HFFc6 (cell line): ENCODE data around the gene ZNF710. TPM values are rescaled to one million over a fixed set of nuclear protein-coding genes. Genes with fewer than 3 reads are reported as not detected.

Experiments used
- DNase-seq: peaks from one replicate; pipeline ENCODE4 v3.0.0-alpha.2; 2018
- H3K27ac Mint-ChIP-seq: 2 replicates; pipeline ENCODE4 v1.8.0; 2020; ENCODE audit warnings: mild to moderate bottlenecking, mixed read lengths
- H3K27me3 Mint-ChIP-seq: 2 replicates; pipeline ENCODE4 v1.8.0; 2021; ENCODE audit warnings: mild to moderate bottlenecking, moderate library complexity, mixed read lengths; ENCODE audit not compliant: insufficient read depth
- H3K36me3 Mint-ChIP-seq: 2 replicates; pipeline ENCODE4 v1.8.0; 2021; ENCODE audit warnings: low read depth, mixed read lengths
- H3K4me1 Mint-ChIP-seq: 2 replicates; pipeline ENCODE4 v1.8.0; 2020; ENCODE audit warnings: low read depth, mixed read lengths
- H3K4me3 Mint-ChIP-seq: 2 replicates; pipeline ENCODE4 v1.8.0; 2020; ENCODE audit warnings: mild to moderate bottlenecking, moderate library complexity, mixed read lengths
- H3K9me3 Mint-ChIP-seq: 2 replicates; pipeline ENCODE4 v1.8.0; 2020; ENCODE audit warnings: mild to moderate bottlenecking, mixed read lengths
- total RNA-seq, 6 experiments: library from RNA; stranded (reverse); fragmentation: NEBNext Ultra II Directional; extraction: Animal tissue kit (Norgen Biotek cat#: 25700); gene quantifications; 2 replicates in 1 of 6; 3 replicates in 5 of 6; pipeline ENCODE4 v1.2.3, GENCODE V29; 2021
- TF ChIP-seq, protein P1 (sequence below): fragments of 200-600 bp; sonication (generic); IDR thresholded peaks from 2 replicates; pipeline ENCODE4 v1.5.0; 2021; ENCODE audit warnings: antibody characterized with exemption, mild to moderate bottlenecking

ZNF710 gene
- total RNA-seq, 6 experiments from 2014 or later = 17.6 to 23.3 (median 20.3) TPM

DNA sequence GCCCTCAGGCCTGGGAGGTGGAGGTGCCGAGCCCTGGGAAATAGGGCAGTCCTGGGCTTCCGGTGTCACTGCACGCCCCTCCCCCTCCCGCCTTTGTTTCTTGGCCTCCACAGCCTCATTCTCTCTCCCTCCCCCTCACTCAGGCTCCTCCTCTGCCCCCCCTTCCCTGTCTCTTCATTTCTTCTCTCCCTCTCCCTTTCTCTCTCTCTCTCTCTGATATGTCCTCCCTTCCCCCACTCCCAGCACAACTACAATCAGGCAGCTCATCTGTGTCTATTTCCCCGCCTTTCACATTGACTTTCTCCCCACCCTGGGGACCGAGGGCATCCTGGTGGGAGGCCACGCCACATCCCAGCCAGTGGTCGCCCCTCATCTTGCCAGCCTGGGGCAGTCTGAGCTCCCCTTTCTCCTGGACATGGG, 60.9 kb downstream of the ZNF710 start:
- Mint-ChIP-seq H3K36me3 (no peaks in the 10 kb centered on the region), H3K27ac (no peak overlapping the region), H3K4me3 (no peak overlapping the region), H3K9me3 (no peaks in the 10 kb centered on the region), H3K4me1 (no peaks in the 10 kb centered on the region), H3K27me3 (peaks cover 2% of the 10 kb centered on the region; the same call in 1 of the 2 replicates)
- DNase-seq = no peak
- TF ChIP-seq, protein P1, sequence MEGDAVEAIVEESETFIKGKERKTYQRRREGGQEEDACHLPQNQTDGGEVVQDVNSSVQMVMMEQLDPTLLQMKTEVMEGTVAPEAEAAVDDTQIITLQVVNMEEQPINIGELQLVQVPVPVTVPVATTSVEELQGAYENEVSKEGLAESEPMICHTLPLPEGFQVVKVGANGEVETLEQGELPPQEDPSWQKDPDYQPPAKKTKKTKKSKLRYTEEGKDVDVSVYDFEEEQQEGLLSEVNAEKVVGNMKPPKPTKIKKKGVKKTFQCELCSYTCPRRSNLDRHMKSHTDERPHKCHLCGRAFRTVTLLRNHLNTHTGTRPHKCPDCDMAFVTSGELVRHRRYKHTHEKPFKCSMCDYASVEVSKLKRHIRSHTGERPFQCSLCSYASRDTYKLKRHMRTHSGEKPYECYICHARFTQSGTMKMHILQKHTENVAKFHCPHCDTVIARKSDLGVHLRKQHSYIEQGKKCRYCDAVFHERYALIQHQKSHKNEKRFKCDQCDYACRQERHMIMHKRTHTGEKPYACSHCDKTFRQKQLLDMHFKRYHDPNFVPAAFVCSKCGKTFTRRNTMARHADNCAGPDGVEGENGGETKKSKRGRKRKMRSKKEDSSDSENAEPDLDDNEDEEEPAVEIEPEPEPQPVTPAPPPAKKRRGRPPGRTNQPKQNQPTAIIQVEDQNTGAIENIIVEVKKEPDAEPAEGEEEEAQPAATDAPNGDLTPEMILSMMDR = no peak

DNA sequence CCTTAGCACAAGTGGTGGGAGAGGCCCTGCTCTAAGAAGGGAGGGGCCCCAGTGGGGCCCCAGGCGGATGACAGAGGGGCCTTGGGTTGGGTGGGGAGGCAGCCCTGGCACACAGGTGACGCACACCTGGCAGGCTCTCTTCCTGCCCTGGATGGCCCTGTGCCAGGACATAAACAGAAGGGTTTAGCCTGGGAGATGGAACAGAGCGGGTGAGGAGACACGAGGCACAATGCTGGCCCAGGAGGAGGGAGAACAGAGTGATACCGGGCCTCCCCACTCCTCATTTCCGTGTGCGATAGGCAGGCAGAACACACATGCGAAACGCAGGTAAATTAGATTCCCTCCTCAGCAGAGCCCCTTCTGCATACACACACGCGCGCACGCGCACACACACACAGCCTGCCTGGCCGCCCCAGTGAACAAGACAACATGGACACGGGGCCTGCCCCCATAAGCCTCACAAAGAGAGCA, 61.4 kb downstream of the ZNF710 start:
- no peak for DNase-seq
- Mint-ChIP-seq H3K4me1 (no peaks in the 10 kb centered on the region), H3K27me3 (peaks cover 2% of the 10 kb centered on the region; the same call in 1 of the 2 replicates), H3K27ac (no peak overlapping the region), H3K36me3 (no peaks in the 10 kb centered on the region), H3K9me3 (no peaks in the 10 kb centered on the region), H3K4me3 (no peak overlapping the region)
- TF ChIP-seq, protein P1 = no peak

DNA sequence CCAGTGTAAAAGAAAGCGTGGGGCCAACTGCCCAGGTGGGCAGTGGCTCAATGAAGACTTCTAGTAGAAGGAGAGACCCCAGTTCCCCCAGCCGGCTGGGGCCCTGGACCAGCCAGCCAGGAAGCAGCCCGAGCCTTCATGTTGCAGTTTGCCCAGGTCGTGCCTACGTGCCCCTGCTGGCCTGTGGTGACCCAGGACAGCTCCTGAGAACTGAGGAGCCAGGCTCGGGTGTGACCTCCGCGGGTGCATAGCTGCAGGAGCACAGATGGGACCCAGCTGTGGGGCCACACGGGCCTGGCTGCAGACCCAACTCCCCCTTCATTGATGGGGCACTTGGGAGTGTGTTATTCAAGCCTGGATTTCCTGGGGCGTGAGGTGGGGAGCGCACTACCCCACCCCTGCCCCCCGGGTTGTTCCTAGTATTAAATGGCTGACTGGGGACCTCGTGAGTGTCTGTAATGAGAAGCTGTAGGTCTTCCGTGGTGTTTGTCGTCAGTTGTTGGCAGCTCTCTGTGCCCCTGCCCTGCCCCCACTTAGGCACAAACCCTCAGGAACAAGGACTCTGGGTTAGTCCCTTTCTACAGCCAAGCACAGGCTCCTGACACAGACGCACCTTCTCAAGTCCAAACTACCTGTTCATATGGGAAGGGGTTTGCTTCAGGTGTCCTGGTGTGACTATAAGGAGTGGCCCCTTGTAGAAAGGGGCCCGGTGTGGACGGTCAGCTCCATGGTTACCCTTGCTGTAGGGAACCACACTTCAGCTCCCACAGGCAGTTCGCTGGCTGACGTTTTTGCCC, 62.0 kb downstream of the ZNF710 start:
- H3K27me3 Mint-ChIP-seq = peaks cover 2% of the 10 kb centered on the region; the same call in 1 of the 2 replicates
- H3K36me3 Mint-ChIP-seq = no peaks in the 10 kb centered on the region
- H3K4me1 Mint-ChIP-seq = no peaks in the 10 kb centered on the region
- H3K9me3 Mint-ChIP-seq = no peaks in the 10 kb centered on the region
- no peak overlapping the region for H3K27ac Mint-ChIP-seq
- no peak for DNase-seq
- TF ChIP-seq, protein P1 = no peak
- no peak overlapping the region for H3K4me3 Mint-ChIP-seq

GRCh38 chr15:90063770-90064247, 62.7 kb downstream of the ZNF710 start:
- Mint-ChIP-seq H3K27ac (no peak overlapping the region), H3K4me3 (no peak overlapping the region), H3K27me3 (peaks cover 2% of the 10 kb centered on the region; the same call in 1 of the 2 replicates), H3K36me3 (no peaks in the 10 kb centered on the region), H3K9me3 (no peaks in the 10 kb centered on the region), H3K4me1 (no peaks in the 10 kb centered on the region)
- TF ChIP-seq, protein P1 = no peak
- no peak for DNase-seq

DNA sequence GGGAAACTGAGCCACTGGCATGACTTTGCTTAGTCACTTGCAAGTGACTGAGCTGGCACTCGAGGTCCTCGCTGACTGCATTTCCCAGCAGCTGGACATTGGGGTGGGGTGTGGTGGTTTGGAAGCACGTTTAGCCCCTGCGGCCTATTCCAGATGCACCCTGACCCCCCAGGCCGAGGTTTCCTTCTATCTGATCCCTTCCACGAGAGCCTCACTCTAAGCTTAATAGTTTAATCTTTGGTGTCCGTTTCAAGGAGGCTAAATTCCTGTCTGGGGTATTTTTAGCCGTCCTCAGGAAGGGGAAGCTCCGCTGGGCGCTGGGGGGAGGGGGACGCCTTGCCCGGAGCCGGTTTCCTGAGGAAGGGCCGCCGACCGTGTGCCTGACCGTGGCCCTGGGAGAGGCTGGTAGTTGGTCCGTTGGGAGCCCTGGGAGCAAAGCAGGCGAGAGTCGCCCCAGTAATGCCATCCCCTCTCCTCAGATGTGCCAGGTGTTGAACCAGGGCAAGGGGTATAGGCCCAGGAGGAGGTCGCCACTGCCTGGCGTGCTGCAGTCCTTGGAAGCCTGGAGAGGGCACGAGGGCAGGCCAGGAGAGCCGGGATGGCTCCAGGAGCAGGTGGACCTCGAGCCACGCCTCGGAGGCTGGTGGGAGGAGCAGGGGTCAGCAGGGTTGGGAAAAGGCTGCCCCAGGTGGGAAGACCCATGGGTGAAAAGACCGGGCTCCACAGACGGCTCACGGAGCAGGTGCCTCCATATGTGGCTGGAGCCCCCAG, 64.0 kb downstream of the ZNF710 start:
- no peak overlapping the region for H3K27ac Mint-ChIP-seq
- TF ChIP-seq, protein P1 = no peak
- no peaks in the 10 kb centered on the region for H3K27me3 Mint-ChIP-seq
- H3K4me1 Mint-ChIP-seq = no peaks in the 10 kb centered on the region
- H3K9me3 Mint-ChIP-seq = no peaks in the 10 kb centered on the region
- H3K36me3 Mint-ChIP-seq = peaks cover 3% of the 10 kb centered on the region; the same call in 1 of the 2 replicates
- H3K4me3 Mint-ChIP-seq = no peak overlapping the region
- no peak for DNase-seq
